SU-DHL-6 (cell line): Measurements from ENCODE around the gene EML6.

Experiments used
- H2AFZ ChIP-seq: fragments of 200-600 bp; sonication (generic); 2 replicates; pipeline ENCODE4 v1.6.1; 2014; ENCODE audit warnings: low read depth, mild to moderate bottlenecking, moderate library complexity, mixed read lengths, antibody characterized with exemption, low read length; ENCODE audit not compliant: severe bottlenecking
- H3F3A ChIP-seq: fragments of 200-600 bp; shearing (Covaris generic); 2 replicates; pipeline ENCODE4 v1.6.0; 2016; ENCODE audit warnings: antibody characterized with exemption, mild to moderate bottlenecking; ENCODE audit not compliant: insufficient read depth
- H3K27ac ChIP-seq: fragments of 200-600 bp; sonication (generic); 2 replicates; pipeline ENCODE4 v1.5.1; 2016; ENCODE audit warnings: low read depth, mild to moderate bottlenecking, low read length, moderate library complexity, mixed read lengths
- H3K27me3 ChIP-seq: fragments of 200-600 bp; sonication (generic), shearing (Covaris generic); 2 replicates; pipeline ENCODE4 v1.6.0; 2014; ENCODE audit warnings: mild to moderate bottlenecking, low read length
- H3K36me3 ChIP-seq: fragments of 200-600 bp; sonication (generic); 2 replicates; pipeline ENCODE4 v1.6.1; 2014; ENCODE audit warnings: mild to moderate bottlenecking, low read length, mixed read lengths
- H3K4me2 ChIP-seq: fragments of 300-600, 200-600 bp; shearing (Covaris generic), sonication (generic); 2 replicates; pipeline ENCODE4 v1.6.0; 2014; ENCODE audit warnings: low read length, low read depth, mild to moderate bottlenecking; ENCODE audit not compliant: poor library complexity, severe bottlenecking
- H3K4me3 ChIP-seq: fragments of 200-600 bp; sonication (generic); 2 replicates; pipeline ENCODE4 v1.5.1; 2014; ENCODE audit warnings: antibody characterized with exemption, low read length, mild to moderate bottlenecking, mixed read lengths; ENCODE audit not compliant: insufficient read depth, poor library complexity, severe bottlenecking
- H3K79me2 ChIP-seq: fragments of 200-600 bp; sonication (generic); 2 replicates; pipeline ENCODE4 v1.6.1; 2014; ENCODE audit warnings: mild to moderate bottlenecking, low read length, moderate library complexity; ENCODE audit not compliant: insufficient read depth
- H3K9ac ChIP-seq: fragments of 200-600 bp; sonication (generic); 2 replicates; pipeline ENCODE4 v1.7.0; 2014; ENCODE audit warnings: mild to moderate bottlenecking, low read length
- H3K9me2 ChIP-seq: fragments of 200-600 bp; sonication (generic); replicated peaks from 2 replicates; pipeline ENCODE4 v1.6.1; 2014; ENCODE audit warnings: low read length; ENCODE audit not compliant: insufficient read depth
- H3K9me3 ChIP-seq: fragments of 200-600 bp; sonication (generic); 2 replicates; pipeline ENCODE4 v1.6.1; 2014; ENCODE audit warnings: low read length, mixed read lengths; ENCODE audit not compliant: insufficient read depth
- H4K20me1 ChIP-seq: fragments of 200-600 bp; sonication (generic); 2 replicates; pipeline ENCODE4 v1.6.1; 2014; ENCODE audit warnings: low read depth, mild to moderate bottlenecking, antibody characterized with exemption, low read length, moderate library complexity, mixed read lengths
- EZH2phosphoT487 ChIP-seq: fragments of 200-600 bp; sonication (generic), shearing (Covaris generic); conservative IDR thresholded peaks from 2 replicates; pipeline ENCODE4 v1.6.1; 2018; ENCODE audit warnings: mild to moderate bottlenecking, antibody characterized with exemption, low read length, moderate library complexity, mixed read lengths
- TF ChIP-seq, protein P1 (sequence below): fragments of 200-600 bp; sonication (generic); IDR thresholded peaks from one replicate; pipeline ENCODE4 v1.5.1; 2017; ENCODE audit warnings: antibody characterized with exemption, mild to moderate bottlenecking, low read length, moderate library complexity; ENCODE audit not compliant: insufficient read depth, poor library complexity, severe bottlenecking

Gene EML6

DNA sequence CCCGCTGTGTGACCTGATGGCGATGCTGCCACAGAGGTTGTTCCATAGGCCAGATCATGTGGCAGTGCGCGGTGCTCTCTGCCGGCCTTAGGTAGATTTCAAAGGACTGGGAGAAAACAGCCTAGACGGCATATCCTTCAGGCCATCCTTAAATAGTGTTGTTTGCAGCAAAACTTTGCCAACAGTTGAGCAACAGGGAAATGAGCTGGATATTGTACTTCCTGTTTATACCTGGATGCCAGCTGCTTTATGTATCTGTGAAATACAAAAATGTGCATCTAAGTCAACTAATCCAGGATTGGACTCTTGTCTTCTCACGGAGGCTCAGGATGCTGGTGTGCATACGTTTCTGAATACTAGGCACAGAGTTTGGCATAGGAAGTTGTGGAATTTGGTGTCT lies 107.1 kb downstream of the EML6 start:
- Histone ChIP-seq H4K20me1 (no peaks in the 10 kb centered on the region), H3K27ac (no peak overlapping the region), H3K9ac (no peak overlapping the region), H3K4me3 (no peak overlapping the region), H3K9me3 (no peaks in the 10 kb centered on the region), H3K27me3 (no peaks in the 10 kb centered on the region), H3K4me2 (no peak overlapping the region), H3F3A (no peaks in the 10 kb centered on the region), H2AFZ (no peak overlapping the region), H3K9me2 (no peaks in the 10 kb centered on the region), H3K79me2 (no peaks in the 10 kb centered on the region), H3K36me3 (peaks cover 3% of the 10 kb centered on the region; the same call in 1 of the 2 replicates)
- TF ChIP-seq EZH2phosphoT487: no peak
- TF ChIP-seq, protein P1, sequence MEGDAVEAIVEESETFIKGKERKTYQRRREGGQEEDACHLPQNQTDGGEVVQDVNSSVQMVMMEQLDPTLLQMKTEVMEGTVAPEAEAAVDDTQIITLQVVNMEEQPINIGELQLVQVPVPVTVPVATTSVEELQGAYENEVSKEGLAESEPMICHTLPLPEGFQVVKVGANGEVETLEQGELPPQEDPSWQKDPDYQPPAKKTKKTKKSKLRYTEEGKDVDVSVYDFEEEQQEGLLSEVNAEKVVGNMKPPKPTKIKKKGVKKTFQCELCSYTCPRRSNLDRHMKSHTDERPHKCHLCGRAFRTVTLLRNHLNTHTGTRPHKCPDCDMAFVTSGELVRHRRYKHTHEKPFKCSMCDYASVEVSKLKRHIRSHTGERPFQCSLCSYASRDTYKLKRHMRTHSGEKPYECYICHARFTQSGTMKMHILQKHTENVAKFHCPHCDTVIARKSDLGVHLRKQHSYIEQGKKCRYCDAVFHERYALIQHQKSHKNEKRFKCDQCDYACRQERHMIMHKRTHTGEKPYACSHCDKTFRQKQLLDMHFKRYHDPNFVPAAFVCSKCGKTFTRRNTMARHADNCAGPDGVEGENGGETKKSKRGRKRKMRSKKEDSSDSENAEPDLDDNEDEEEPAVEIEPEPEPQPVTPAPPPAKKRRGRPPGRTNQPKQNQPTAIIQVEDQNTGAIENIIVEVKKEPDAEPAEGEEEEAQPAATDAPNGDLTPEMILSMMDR: no peak

DNA sequence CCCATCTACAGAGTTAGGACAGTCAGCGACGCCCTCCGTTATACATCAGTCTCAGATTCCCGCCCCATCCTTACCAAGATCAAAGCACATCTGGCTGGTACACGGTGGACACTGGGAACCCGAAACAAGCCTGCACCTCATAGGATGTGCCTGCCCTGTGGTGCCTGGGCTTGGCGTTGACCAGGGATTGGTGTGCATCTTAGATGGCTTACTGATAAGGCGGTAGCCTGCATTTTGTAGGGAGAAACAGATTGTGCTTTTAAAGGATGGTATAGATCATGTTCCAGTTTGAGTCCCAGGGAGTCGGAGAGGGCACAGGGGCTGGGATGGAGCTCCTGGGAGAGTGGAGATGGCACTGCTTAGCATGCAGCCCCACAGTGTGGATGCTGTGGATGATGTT lies 108.0 kb downstream of the EML6 start:
- Histone ChIP-seq H3K27me3 (no peaks in the 10 kb centered on the region), H3K4me3 (no peak overlapping the region), H2AFZ (no peak overlapping the region), H3K9me2 (no peaks in the 10 kb centered on the region), H3F3A (no peaks in the 10 kb centered on the region), H3K79me2 (no peaks in the 10 kb centered on the region), H3K9me3 (no peaks in the 10 kb centered on the region), H3K9ac (no peak overlapping the region), H3K4me2 (no peak overlapping the region), H3K27ac (no peak overlapping the region), H3K36me3 (peaks cover 3% of the 10 kb centered on the region; the same call in 1 of the 2 replicates), H4K20me1 (no peaks in the 10 kb centered on the region)
- TF ChIP-seq, protein P1: no peak
- no peak for TF ChIP-seq EZH2phosphoT487

DNA sequence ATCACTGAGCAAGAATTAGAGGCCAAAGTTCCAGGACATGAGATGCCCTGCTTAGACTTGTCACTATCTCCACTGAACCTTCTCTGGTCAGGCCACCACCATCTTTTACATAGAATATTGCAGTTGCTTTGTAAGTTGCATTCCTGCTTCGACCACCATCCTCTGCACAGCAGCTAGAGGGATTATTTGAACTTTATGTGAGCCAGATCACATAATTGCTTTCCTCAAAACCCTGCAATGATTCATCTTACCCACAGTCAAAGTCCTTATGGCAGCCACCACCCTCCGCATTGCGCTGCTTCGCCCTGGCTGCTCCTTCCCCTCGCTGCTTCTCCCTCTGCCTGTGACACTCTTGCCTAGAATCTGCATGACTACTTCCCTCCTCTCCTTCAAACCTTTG lies 111.3 kb downstream of the EML6 start:
- Histone ChIP-seq H3K9me2 (no peaks in the 10 kb centered on the region), H3K27me3 (no peaks in the 10 kb centered on the region), H4K20me1 (no peaks in the 10 kb centered on the region), H3K27ac (no peak overlapping the region), H2AFZ (no peak overlapping the region), H3K79me2 (no peaks in the 10 kb centered on the region), H3K4me2 (no peak overlapping the region), H3K4me3 (no peak overlapping the region), H3K9me3 (no peaks in the 10 kb centered on the region), H3K9ac (no peak overlapping the region), H3K36me3 (0 out of 2 replicates have a peak, but pooled peaks cover under 1% of the 10 kb centered on the region), H3F3A (no peaks in the 10 kb centered on the region; the same call in 1 of the 2 replicates)
- no peak for TF ChIP-seq EZH2phosphoT487
- TF ChIP-seq, protein P1: no peak
